Endothelial cell of umbilical vein (primary cell): ENCODE results near the gene ST8SIA2. TPM values are rescaled to one million over a fixed set of nuclear protein-coding genes. Genes with fewer than 3 reads are reported as not detected.

Experiments
- BruUV-seq: library from RNA; stranded (reverse); fragments of 400-500 nt; replicated peaks from 2 replicates; lab custom pipeline; 2021; lab: Mats Ljungman, UMichigan
- CTCF ChIA-PET: fragments of 300-600, 350-600 bp; sonication (Branson Sonifier 250); formaldehyde crosslinking; loops from one replicate; lab custom pipeline; 2021; ENCODE audit warnings: antibody characterized with exemption, inconsistent platforms; lab: Charles Lee
- POLR2A ChIA-PET: fragments of 300-600, 350-600 bp; sonication (Branson Sonifier 250); formaldehyde crosslinking; loops from one replicate; lab custom pipeline; 2021; ENCODE audit warnings: antibody characterized with exemption, inconsistent platforms; lab: Charles Lee
- DNase-seq: peaks from one replicate; pipeline ENCODE4 v3.0.0-alpha.2; 2011; ENCODE audit warnings: low read depth, low spot score
- FAIRE-seq: peaks from 2 replicates; lab custom pipeline; 2011; peaks lifted over from hg19 to GRCh38; lab: Jason Lieb, UNC
- H2AFZ ChIP-seq: 2 replicates; pipeline ENCODE4 v1.6.0; 2012; ENCODE audit warnings: low read depth, low read length, control low read depth, inconsistent platforms
- H3K27ac ChIP-seq: 2 replicates; pipeline ENCODE4 v1.5.1; 2011; ENCODE audit warnings: low read depth, mild to moderate bottlenecking, control low read depth, low read length, moderate library complexity; ENCODE audit not compliant: insufficient read depth
- H3K27me3 ChIP-seq, 2 experiments: 2 replicates each; pipeline versions ENCODE4 v1.6.0 to v1.6.1; 2011; ENCODE audit warnings: low read length in 2 of 2, mixed read lengths in 1 of 2; ENCODE audit not compliant: control insufficient read depth in 2 of 2, insufficient read depth in 2 of 2
- H3K36me3 ChIP-seq, 2 experiments: 2 replicates in 1 of 2; 3 replicates in 1 of 2; pipeline ENCODE4 v1.5.1; 2011; ENCODE audit warnings: low read length in 2 of 2, mild to moderate bottlenecking in 1 of 2, moderate library complexity in 1 of 2; ENCODE audit not compliant: control insufficient read depth in 2 of 2, insufficient read depth in 2 of 2; ENCODE audit errors: extremely low read depth in 1 of 2
- H3K4me1 ChIP-seq: 3 replicates; pipeline ENCODE4 v1.5.1; 2011; ENCODE audit warnings: mild to moderate bottlenecking, low read length; ENCODE audit not compliant: control insufficient read depth, insufficient read depth; ENCODE audit errors: extremely low read depth
- H3K4me2 ChIP-seq: 2 replicates; pipeline ENCODE4 v1.6.1; 2011; ENCODE audit warnings: low read length, control low read depth, mixed read lengths; ENCODE audit not compliant: insufficient read depth
- H3K4me3 ChIP-seq, 3 experiments: fragments of 200-600 bp in 1 of 3; sonication (generic), shearing (Covaris generic) in 1 of 3; replicated peaks in 1 of 3; 2 replicates each; pipeline ENCODE4 v1.5.1; 2011 to 2016; ENCODE audit warnings: control low read depth in 3 of 3, low read length in 3 of 3, mild to moderate bottlenecking in 2 of 3, inconsistent platforms in 1 of 3, low read depth in 1 of 3, moderate library complexity in 1 of 3; ENCODE audit not compliant: insufficient read depth in 1 of 3
- H3K79me2 ChIP-seq: 2 replicates; pipeline ENCODE4 v1.6.0; 2012; ENCODE audit warnings: low read length, inconsistent platforms; ENCODE audit not compliant: control insufficient read depth, insufficient read depth
- H3K9ac ChIP-seq: replicated peaks from 2 replicates; pipeline ENCODE3; 2011; ENCODE audit warnings: low read length, control low read depth; ENCODE audit not compliant: insufficient read depth; ENCODE audit errors: extremely low read depth
- H3K9me1 ChIP-seq: replicated peaks from 3 replicates; pipeline ENCODE4 v1.6.0; 2011; ENCODE audit warnings: mild to moderate bottlenecking, low read length; ENCODE audit not compliant: control insufficient read depth, insufficient read depth; ENCODE audit errors: extremely low read depth
- H3K9me3 ChIP-seq: replicated peaks from 2 replicates; pipeline ENCODE4 v1.5.1; 2012; ENCODE audit warnings: low read length, inconsistent platforms; ENCODE audit not compliant: control insufficient read depth, insufficient read depth
- H4K20me1 ChIP-seq: replicated peaks from 2 replicates; pipeline ENCODE3; 2011; ENCODE audit warnings: mild to moderate bottlenecking, low read length; ENCODE audit not compliant: control insufficient read depth, insufficient read depth; ENCODE audit errors: extremely low read depth
- EZH2 ChIP-seq: IDR thresholded peaks from 2 replicates; pipeline ENCODE4 v1.6.1; 2012; ENCODE audit warnings: borderline replicate concordance, low read depth, mild to moderate bottlenecking, moderate library complexity, low read length, inconsistent platforms; ENCODE audit not compliant: severe bottlenecking
- FOS ChIP-seq: IDR thresholded peaks from 2 replicates; pipeline ENCODE4 v1.6.1; 2011; ENCODE audit warnings: mild to moderate bottlenecking, low read length, moderate library complexity, borderline replicate concordance; ENCODE audit not compliant: insufficient read depth
- GATA2 ChIP-seq: IDR thresholded peaks from 2 replicates; pipeline ENCODE4 v1.7.0; 2011; ENCODE audit warnings: low read depth, mild to moderate bottlenecking, moderate library complexity, mixed read lengths, low read length; ENCODE audit not compliant: insufficient read length, insufficient read depth
- JUN ChIP-seq: IDR thresholded peaks from 2 replicates; pipeline ENCODE4 v1.6.1; 2011; ENCODE audit warnings: borderline replicate concordance, low read depth; ENCODE audit not compliant: insufficient read length, insufficient read depth
- MYC ChIP-seq: IDR thresholded peaks from one replicate; pipeline ENCODE4 v1.6.1; 2011; ENCODE audit warnings: mild to moderate bottlenecking, low read depth, low read length
- POLR2A ChIP-seq: IDR thresholded peaks from 2 replicates; pipeline ENCODE4 v1.6.1; 2012; ENCODE audit warnings: low read depth, mild to moderate bottlenecking, control low read depth, low read length
- POLR2AphosphoS5 ChIP-seq: IDR thresholded peaks from 2 replicates; pipeline ENCODE4 v1.6.1; 2012; ENCODE audit warnings: low read depth, mild to moderate bottlenecking, control low read depth, low read length, moderate library complexity; ENCODE audit not compliant: insufficient read depth
- dilution Hi-C: fragments of 300-500 bp; cut with MboI; formaldehyde crosslinking; loops from one replicate; pipeline ENCODE4 v1.15.0; 2019; ENCODE audit warnings: low sequenced_read_pairs; ENCODE audit not compliant: extremely low pct_ligation_motif_present
- intact Hi-C: fragments of 100-400 bp; cut with micrococcal nuclease; formaldehyde crosslinking; loops from one replicate; pipeline ENCODE4 v1.10.0; 2022
- polyA plus RNA-seq, 4 experiments: library from polyadenylated mRNA; depleted of rRNA in 3 of 4; stranded (reverse) in 3 of 4; unstranded in 1 of 4; fragments of >200 nt; gene quantifications; 2 replicates each; pipeline versions ENCODE4 v1.2.1 to v1.2.3, GENCODE V29; 2011 to 2012; ENCODE audit warnings: missing spikeins in 1 of 4
- total RNA-seq: library from RNA; stranded (reverse); gene quantifications from 2 replicates; pipeline ENCODE4 v1.2.3, GENCODE V29; 2021
- TF ChIP-seq, protein P1 (sequence below), 2 donors: IDR thresholded peaks; 1 replicate in 1 of 2; 2 replicates in 1 of 2; pipeline ENCODE4 v1.5.1; 2011; ENCODE audit warnings: low read length in 2 of 2, mild to moderate bottlenecking in 2 of 2, moderate library complexity in 2 of 2, control low read depth in 1 of 2, inconsistent platforms in 1 of 2, low read depth in 1 of 2; ENCODE audit not compliant: insufficient read depth in 1 of 2; ENCODE audit errors: extremely low read depth in 1 of 2
- TF ChIP-seq, protein P2 (sequence below): IDR thresholded peaks from 2 replicates; pipeline ENCODE4 v1.6.1; 2011; ENCODE audit not compliant: insufficient read depth, insufficient read length

The ST8SIA2 gene
- total and polyA plus RNA-seq, 2 donors (not counting 3 experiments of a cell fraction or from before 2014, with no cell fraction given) = 0.35 to 0.46 TPM

- TF ChIP-seq POLR2A (no peak), POLR2AphosphoS5 (no peak), EZH2 (no peak), FOS (no peak), GATA2 (no peak), MYC (no peak), JUN (no peak)
- TF ChIP-seq, protein P1, sequence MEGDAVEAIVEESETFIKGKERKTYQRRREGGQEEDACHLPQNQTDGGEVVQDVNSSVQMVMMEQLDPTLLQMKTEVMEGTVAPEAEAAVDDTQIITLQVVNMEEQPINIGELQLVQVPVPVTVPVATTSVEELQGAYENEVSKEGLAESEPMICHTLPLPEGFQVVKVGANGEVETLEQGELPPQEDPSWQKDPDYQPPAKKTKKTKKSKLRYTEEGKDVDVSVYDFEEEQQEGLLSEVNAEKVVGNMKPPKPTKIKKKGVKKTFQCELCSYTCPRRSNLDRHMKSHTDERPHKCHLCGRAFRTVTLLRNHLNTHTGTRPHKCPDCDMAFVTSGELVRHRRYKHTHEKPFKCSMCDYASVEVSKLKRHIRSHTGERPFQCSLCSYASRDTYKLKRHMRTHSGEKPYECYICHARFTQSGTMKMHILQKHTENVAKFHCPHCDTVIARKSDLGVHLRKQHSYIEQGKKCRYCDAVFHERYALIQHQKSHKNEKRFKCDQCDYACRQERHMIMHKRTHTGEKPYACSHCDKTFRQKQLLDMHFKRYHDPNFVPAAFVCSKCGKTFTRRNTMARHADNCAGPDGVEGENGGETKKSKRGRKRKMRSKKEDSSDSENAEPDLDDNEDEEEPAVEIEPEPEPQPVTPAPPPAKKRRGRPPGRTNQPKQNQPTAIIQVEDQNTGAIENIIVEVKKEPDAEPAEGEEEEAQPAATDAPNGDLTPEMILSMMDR (IDR thresholded peaks at IDR 0.05; ENCODE audit: extremely low read depth in 1 of 2, insufficient read depth in 1 of 2, low read depth in 1 of 2, low read length in 2 of 2) = no peak
- TF ChIP-seq, protein P2, sequence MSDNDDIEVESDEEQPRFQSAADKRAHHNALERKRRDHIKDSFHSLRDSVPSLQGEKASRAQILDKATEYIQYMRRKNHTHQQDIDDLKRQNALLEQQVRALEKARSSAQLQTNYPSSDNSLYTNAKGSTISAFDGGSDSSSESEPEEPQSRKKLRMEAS = no peak
- ChIA-PET CTCF (interaction anchor here (1.2 kb wide), 1 partner anchor 293 kb away, joined by 4 read pairs; no protein-coding TSS in a partner anchor), POLR2A (no interaction called here)
- intact Hi-C loops (no loop called here), dilution Hi-C loops (no loop called here)
- Histone ChIP-seq H3K27me3 (no peaks in the 10 kb centered on the region), H4K20me1 (no peaks in the 10 kb centered on the region), H3K4me2 (no peak overlapping the region), H3K9me3 (no peaks in the 10 kb centered on the region), H3K4me3 (no peak overlapping the region), H3K79me2 (no peaks in the 10 kb centered on the region), H2AFZ (no peak overlapping the region), H3K27ac (no peak overlapping the region), H3K4me1 (no peaks in the 10 kb centered on the region), H3K9ac (no peak overlapping the region), H3K9me1 (no peaks in the 10 kb centered on the region), H3K36me3 (no peaks in the 10 kb centered on the region)
- FAIRE-seq = no peak
- peak; percentile 1 for DNase-seq
- no TSS peak for BruUV-seq
These were observed 28.3 kb downstream of the ST8SIA2 start for GRCh38 chr15:92421976-92422375.
